Liver (tissue), 3 donors: ENCODE results near the gene RFPL1.

Experiments used
- CTCF ChIP-seq: fragments of 150-350 bp; IDR thresholded peaks from 2 replicates; pipeline ENCODE4 v1.5.1; 2017; ENCODE audit warnings: improper control_type of control experiment, low read depth, low read length; ENCODE audit not compliant: missing input control
- FOXA1 ChIP-seq: IDR thresholded peaks from 2 replicates; pipeline ENCODE4 v1.6.1; 2016; ENCODE audit warnings: antibody characterized with exemption
- GABPA ChIP-seq, 2 donors: IDR thresholded peaks in 1 of 2; conservative IDR thresholded peaks in 1 of 2; 2 replicates each; pipeline ENCODE4 v1.6.1; 2016; ENCODE audit warnings: antibody characterized with exemption in 2 of 2, mild to moderate bottlenecking in 1 of 2, moderate library complexity in 1 of 2
- HNF4G ChIP-seq: IDR thresholded peaks from 2 replicates; pipeline ENCODE4 v1.6.1; 2016; ENCODE audit warnings: antibody characterized with exemption
- JUND ChIP-seq, 2 donors: IDR thresholded peaks; 2 replicates each; pipeline ENCODE4 v1.6.1; 2016; ENCODE audit warnings: antibody characterized with exemption in 2 of 2
- MAX ChIP-seq: IDR thresholded peaks from 2 replicates; pipeline ENCODE4 v1.6.1; 2016; ENCODE audit warnings: antibody characterized with exemption
- RAD21 ChIP-seq, 2 donors: IDR thresholded peaks; 2 replicates each; pipeline ENCODE4 v1.6.1; 2016; ENCODE audit warnings: antibody characterized with exemption in 2 of 2, mild to moderate bottlenecking in 2 of 2
- RXRA ChIP-seq, 2 donors: IDR thresholded peaks; 2 replicates each; pipeline ENCODE4 v1.6.1; 2017 to 2018; ENCODE audit warnings: antibody characterized with exemption in 2 of 2, mild to moderate bottlenecking in 1 of 2
- SP1 ChIP-seq: IDR thresholded peaks from 2 replicates; pipeline ENCODE4 v1.6.1; 2018; ENCODE audit warnings: antibody characterized with exemption, mild to moderate bottlenecking
- TAF1 ChIP-seq: conservative IDR thresholded peaks from 2 replicates; pipeline ENCODE4 v1.6.1; 2016; ENCODE audit warnings: antibody characterized with exemption, mild to moderate bottlenecking
- YY1 ChIP-seq: IDR thresholded peaks from 2 replicates; pipeline ENCODE4 v1.6.1; 2016; ENCODE audit warnings: antibody characterized with exemption, mild to moderate bottlenecking
- donor health status: healthy.
- donor health status: healthy.

GRCh38 chr22:29480262-29480511, 41.8 kb downstream of the RFPL1 start:
- no peak for TF ChIP-seq CTCF
- no peak for TF ChIP-seq RAD21 (IDR thresholded peaks at IDR 0.05)
- TF ChIP-seq RXRA (IDR thresholded peaks at IDR 0.05) = no peak
- no peak for TF ChIP-seq TAF1
- TF ChIP-seq MAX = no peak
- no peak for TF ChIP-seq FOXA1
- TF ChIP-seq GABPA (IDR thresholded peaks at IDR 0.05 in 1 of 2, conservative IDR thresholded peaks at IDR 0.05 in 1 of 2) = no peak
- TF ChIP-seq JUND (IDR thresholded peaks at IDR 0.05) = no peak
- TF ChIP-seq YY1 = no peak
- TF ChIP-seq HNF4G = no peak
- TF ChIP-seq SP1 = no peak
